Stimulated activated CD4-positive, alpha-beta T cell treated with anti-CD3 and anti-CD28 coated beads, Interleukin-1b, Interleukin-23, amount 100 ng/mL, for 24 hours (primary cell): ENCODE measurements around the gene LYPD5.
A peak's percentile ranks its signal among the peaks of the same experiment; 100 is the strongest.

Experiments
- DNase-seq, 4 experiments: peaks; one replicate each; pipeline ENCODE4 v3.0.0-alpha.2; 2020; ENCODE audit warnings: low read depth in 4 of 4, low spot score in 1 of 4

Gene LYPD5

GRCh38 chr19:43754503-43755255 lies 47.6 kb downstream of the LYPD5 start, which contains the start of gene SMG9:
SMG9 (minus strand) TSS chr19:43754962; CDS start chr19:43750741, 4,221 bp downstream.
- DNase-seq: peak; percentile 95 to 98 (median 97)

GRCh38 chr19:43754253-43754502 lies 48.1 kb downstream of the LYPD5 start:
- DNase-seq: no peak

DNA sequence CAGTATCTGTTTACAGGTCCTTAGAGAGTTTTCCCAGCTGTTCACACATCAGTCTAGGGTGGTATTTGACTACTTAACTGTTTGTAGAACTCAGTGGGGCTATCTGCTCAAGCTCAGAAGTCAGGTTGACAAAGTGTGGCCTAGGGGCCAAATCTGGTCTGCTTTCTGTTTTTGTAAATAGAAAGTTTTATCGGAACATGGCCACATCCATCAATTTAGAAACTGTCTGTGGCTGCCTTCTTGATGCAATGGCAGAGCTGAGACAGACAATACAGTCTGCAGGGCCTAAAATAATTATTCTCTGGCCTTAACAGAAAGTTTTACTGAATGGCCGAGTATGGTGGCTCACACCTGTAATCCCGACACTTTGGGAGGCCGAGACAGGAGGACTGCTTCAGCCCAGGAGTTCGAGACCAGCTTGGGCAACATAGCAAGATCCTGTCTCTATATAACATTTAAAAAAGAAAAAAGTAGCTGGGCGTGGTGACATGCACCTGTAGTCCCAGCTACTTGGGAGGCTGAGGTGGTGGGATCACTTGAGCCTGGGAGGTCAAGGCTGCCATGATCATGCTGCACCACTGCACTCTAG lies 49.9 kb downstream of the LYPD5 start:
- DNase-seq: no peak

GRCh38 chr19:43751466-43752220 lies 50.6 kb downstream of the LYPD5 start:
- DNase-seq: no peak

DNA sequence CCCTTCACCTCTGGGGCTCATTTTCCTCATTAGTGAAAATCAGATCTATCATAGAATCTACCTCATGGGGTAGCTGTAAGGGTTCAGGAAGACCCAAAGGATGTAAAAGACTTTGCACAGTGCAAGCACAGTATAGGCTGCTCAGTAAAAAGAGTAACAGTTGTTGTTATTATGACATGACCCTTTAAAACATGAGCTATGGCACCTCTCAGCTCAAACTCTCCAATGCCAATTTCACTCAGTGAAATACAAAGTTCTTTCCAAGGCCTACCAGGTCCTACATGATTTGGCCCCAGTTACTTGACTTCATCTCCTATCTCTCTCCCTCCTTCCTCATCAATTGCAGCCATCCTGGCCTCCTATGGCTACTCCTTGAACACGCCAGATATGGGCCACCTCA lies 52.3 kb downstream of the LYPD5 start:
- no peak for DNase-seq

DNA sequence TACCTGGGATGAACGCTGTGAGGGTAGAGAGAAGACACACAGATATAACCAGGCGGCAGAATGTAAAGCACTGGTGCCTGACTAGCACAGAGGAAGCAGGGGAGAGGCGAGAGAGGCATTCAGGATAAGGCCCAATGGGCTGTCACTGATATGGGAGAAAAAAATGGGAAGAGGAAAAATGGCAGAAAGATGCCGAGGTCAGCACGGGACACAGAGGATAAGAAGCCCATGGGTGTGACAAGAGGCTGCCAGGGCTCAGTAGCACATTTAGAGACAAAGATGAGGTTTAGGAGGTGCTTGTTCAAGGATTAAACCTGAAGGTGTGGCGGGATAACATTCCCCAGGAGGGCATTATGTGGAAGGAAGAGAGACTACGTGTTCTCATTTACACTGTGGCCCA lies 53.1 kb downstream of the LYPD5 start:
- no peak for DNase-seq

DNA sequence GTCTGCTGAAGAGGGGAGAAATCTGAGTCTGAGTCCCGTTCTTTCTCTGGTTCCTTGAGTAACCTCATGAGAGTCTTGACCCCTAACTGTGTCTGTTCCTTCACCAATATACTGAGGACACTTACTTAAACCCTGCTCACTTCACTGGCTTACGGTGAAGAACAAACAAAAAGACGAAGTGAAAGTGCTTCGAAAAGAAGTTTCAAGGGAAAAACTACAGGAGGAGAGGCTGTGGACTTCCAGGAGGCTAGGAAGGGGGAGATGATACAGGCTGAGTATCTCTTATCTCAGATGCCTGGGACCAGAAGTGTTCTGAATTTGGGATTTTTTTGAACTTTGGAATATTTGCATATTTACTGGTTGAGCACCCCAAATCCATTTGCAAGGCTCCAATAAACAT lies 53.6 kb downstream of the LYPD5 start:
- no peak for DNase-seq

DNA sequence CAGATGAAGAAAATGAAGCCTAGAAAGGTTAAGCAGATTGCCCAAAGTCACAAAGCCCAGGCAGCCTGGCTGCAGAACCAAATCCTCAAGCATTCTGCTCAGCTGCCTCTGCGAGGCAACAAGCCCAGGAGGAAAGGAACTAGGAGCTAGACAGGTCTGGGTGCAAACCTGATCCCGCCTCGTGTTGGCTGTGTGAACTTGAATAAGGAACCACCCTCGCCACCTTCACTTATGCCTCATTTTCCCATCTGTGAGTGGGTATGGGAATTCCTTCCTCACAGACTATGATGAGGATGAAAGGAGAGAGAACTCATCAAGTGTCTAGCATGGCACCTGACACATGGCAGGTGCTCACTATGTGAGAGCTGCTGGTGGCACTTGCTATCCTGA lies 54.0 kb downstream of the LYPD5 start:
- no peak for DNase-seq

GRCh38 chr19:43747557-43748204 lies 54.6 kb downstream of the LYPD5 start:
- DNase-seq: no peak
